ENCODE measurements around the gene TMEM156. TPM values are rescaled to one million over a fixed set of nuclear protein-coding genes. Genes with fewer than 3 reads are reported as not detected.

The TMEM156 gene
- total and polyA plus RNA-seq, 2 donors (not counting 1 experiment from before 2014, with no cell fraction given): 0.06 to 0.17 TPM

GRCh38 chr4:39053983-39054382 is 21.8 kb upstream of the TMEM156 start:
- Histone ChIP-seq H3K9me3 (ENCODE audit: control insufficient read depth, insufficient read depth, low read depth, low read length) (no peaks in the 10 kb centered on the region), H2AFZ (ENCODE audit: low read length) (no peak overlapping the region), H3K27ac (ENCODE audit: insufficient read depth, low read length) (no peak overlapping the region), H3K4me2 (ENCODE audit: extremely low read depth, insufficient read depth, low read length) (no peak overlapping the region), H4K20me1 (ENCODE audit: control insufficient read depth, extremely low read depth, insufficient read depth, low read length) (no peaks in the 10 kb centered on the region), H3K27me3 (ENCODE audit: control insufficient read depth, insufficient read depth, low read length) (no peaks in the 10 kb centered on the region), H3K4me1 (ENCODE audit: control insufficient read depth, extremely low read depth, insufficient read depth, low read length) (no peaks in the 10 kb centered on the region), H3K79me2 (ENCODE audit: control insufficient read depth, insufficient read depth, low read length) (peaks cover 9% of the 10 kb centered on the region), H3K36me3 (ENCODE audit: control insufficient read depth, insufficient read depth, low read length) (no peaks in the 10 kb centered on the region), H3K9ac (ENCODE audit: insufficient read depth, low read length) (no peak overlapping the region), H3K4me3 (replicated peaks in 1 of 4; ENCODE audit: control extremely low read depth in 1 of 4, insufficient read depth in 1 of 4, low read depth in 3 of 4, low read length in 4 of 4) (no peak overlapping the region)
- DNase-seq (ENCODE audit: low read depth in 2 of 2): no peak
- TF ChIP-seq CTCF (conservative IDR thresholded peaks at IDR 0.05 in 1 of 2, IDR thresholded peaks at IDR 0.05 in 1 of 2; ENCODE audit: low read depth in 1 of 2, low read length in 2 of 2): no peak
- no peak for TF ChIP-seq EZH2 (IDR thresholded peaks at IDR 0.05; ENCODE audit: low read length, missing control alignments)

GRCh38 chr4:39051492-39051891 is 19.3 kb upstream of the TMEM156 start:
- TF ChIP-seq CTCF (conservative IDR thresholded peaks at IDR 0.05 in 1 of 2, IDR thresholded peaks at IDR 0.05 in 1 of 2; ENCODE audit: low read depth in 1 of 2, low read length in 2 of 2): no peak
- no peak for TF ChIP-seq EZH2 (IDR thresholded peaks at IDR 0.05; ENCODE audit: low read length, missing control alignments)
- DNase-seq (ENCODE audit: low read depth in 2 of 2): no peak
- Histone ChIP-seq H3K9ac (ENCODE audit: insufficient read depth, low read length) (no peak overlapping the region), H4K20me1 (ENCODE audit: control insufficient read depth, extremely low read depth, insufficient read depth, low read length) (no peaks in the 10 kb centered on the region), H3K27ac (ENCODE audit: insufficient read depth, low read length) (no peak overlapping the region), H2AFZ (ENCODE audit: low read length) (no peak overlapping the region), H3K4me2 (ENCODE audit: extremely low read depth, insufficient read depth, low read length) (no peak overlapping the region), H3K9me3 (ENCODE audit: control insufficient read depth, insufficient read depth, low read depth, low read length) (no peaks in the 10 kb centered on the region), H3K27me3 (ENCODE audit: control insufficient read depth, insufficient read depth, low read length) (no peaks in the 10 kb centered on the region), H3K4me1 (ENCODE audit: control insufficient read depth, extremely low read depth, insufficient read depth, low read length) (no peaks in the 10 kb centered on the region), H3K36me3 (ENCODE audit: control insufficient read depth, insufficient read depth, low read length) (no peaks in the 10 kb centered on the region), H3K79me2 (ENCODE audit: control insufficient read depth, insufficient read depth, low read length) (peaks cover 15% of the 10 kb centered on the region), H3K4me3 (replicated peaks in 1 of 4; ENCODE audit: control extremely low read depth in 1 of 4, insufficient read depth in 1 of 4, low read depth in 3 of 4, low read length in 4 of 4) (no peak overlapping the region)

GRCh38 chr4:39050590-39050989 is 18.4 kb upstream of the TMEM156 start:
- Histone ChIP-seq H3K36me3 (ENCODE audit: control insufficient read depth, insufficient read depth, low read length) (no peaks in the 10 kb centered on the region), H4K20me1 (ENCODE audit: control insufficient read depth, extremely low read depth, insufficient read depth, low read length) (no peaks in the 10 kb centered on the region), H3K9me3 (ENCODE audit: control insufficient read depth, insufficient read depth, low read depth, low read length) (no peaks in the 10 kb centered on the region), H3K4me2 (ENCODE audit: extremely low read depth, insufficient read depth, low read length) (no peak overlapping the region), H3K27me3 (ENCODE audit: control insufficient read depth, insufficient read depth, low read length) (no peaks in the 10 kb centered on the region), H3K4me3 (replicated peaks in 1 of 4; ENCODE audit: control extremely low read depth in 1 of 4, insufficient read depth in 1 of 4, low read depth in 3 of 4, low read length in 4 of 4) (no peak overlapping the region), H2AFZ (ENCODE audit: low read length) (no peak overlapping the region), H3K27ac (ENCODE audit: insufficient read depth, low read length) (no peak overlapping the region), H3K4me1 (ENCODE audit: control insufficient read depth, extremely low read depth, insufficient read depth, low read length) (no peaks in the 10 kb centered on the region), H3K9ac (ENCODE audit: insufficient read depth, low read length) (no peak overlapping the region), H3K79me2 (ENCODE audit: control insufficient read depth, insufficient read depth, low read length) (peaks cover 24% of the 10 kb centered on the region)
- no peak for TF ChIP-seq CTCF (conservative IDR thresholded peaks at IDR 0.05 in 1 of 2, IDR thresholded peaks at IDR 0.05 in 1 of 2; ENCODE audit: low read depth in 1 of 2, low read length in 2 of 2)
- TF ChIP-seq EZH2 (IDR thresholded peaks at IDR 0.05; ENCODE audit: low read length, missing control alignments): no peak
- no peak for DNase-seq (ENCODE audit: low read depth in 2 of 2)

All from fibroblast of lung (primary cell).